H1 (cell line): Measurements from ENCODE around the gene TCF4. TPM values are rescaled to one million over a fixed set of nuclear protein-coding genes. Genes with fewer than 3 reads are reported as not detected.

Experiments used
- CTCF ChIA-PET: fragments of 300-600 bp; sonication (Branson Sonifier 250); formaldehyde crosslinking; loops from one replicate; lab custom pipeline; 2021; ENCODE audit not compliant: partially characterized antibody; lab: Charles Lee
- POLR2A ChIA-PET: fragments of 300-600 bp; sonication (Branson Sonifier 250); formaldehyde crosslinking; loops from one replicate; lab custom pipeline; 2021; ENCODE audit warnings: inconsistent platforms; ENCODE audit not compliant: partially characterized antibody; lab: Charles Lee
- DNase-seq, 2 experiments: peaks; one replicate each; pipeline versions ENCODE4 v3.0.0 to v3.0.0-alpha.2; 2010 to 2022; ENCODE audit warnings: low spot score in 2 of 2, low read depth in 1 of 2, mixed read lengths in 1 of 2
- FAIRE-seq: peaks from 2 replicates; lab custom pipeline; 2011; peaks lifted over from hg19 to GRCh38; lab: Jason Lieb, UNC
- H2AFZ ChIP-seq: 2 replicates; pipeline ENCODE4 v1.8.1; 2012; ENCODE audit warnings: low read length, inconsistent platforms
- H2AK5ac ChIP-seq: 2 replicates; pipeline ENCODE4 v1.6.1; 2013; ENCODE audit warnings: low read depth, low read length
- H2BK120ac ChIP-seq: replicated peaks from 2 replicates; pipeline ENCODE3; 2013; ENCODE audit warnings: low read depth, low read length, inconsistent platforms
- H2BK12ac ChIP-seq: 2 replicates; pipeline ENCODE4 v1.6.1; 2013; ENCODE audit warnings: low read depth, low read length
- H2BK15ac ChIP-seq: 2 replicates; pipeline ENCODE4 v1.6.1; 2013; ENCODE audit warnings: low read length
- H2BK20ac ChIP-seq: 2 replicates; pipeline ENCODE4 v1.6.1; 2013; ENCODE audit warnings: low read length
- H2BK5ac ChIP-seq: 2 replicates; pipeline ENCODE4 v1.6.1; 2013; ENCODE audit warnings: low read depth, low read length
- H3K14ac ChIP-seq: 2 replicates; pipeline ENCODE4 v1.6.1; 2013; ENCODE audit warnings: inconsistent platforms; ENCODE audit not compliant: insufficient read length
- H3K18ac ChIP-seq: 2 replicates; pipeline ENCODE4 v1.6.1; 2013; ENCODE audit warnings: low read length; ENCODE audit errors: extremely low read depth
- H3K23ac ChIP-seq: 2 replicates; pipeline ENCODE4 v1.6.1; 2013; ENCODE audit warnings: inconsistent platforms; ENCODE audit not compliant: insufficient read length
- H3K23me2 ChIP-seq: 2 replicates; pipeline ENCODE4 v1.6.1; 2013; ENCODE audit warnings: low read depth, low read length
- H3K27ac ChIP-seq: 2 replicates; pipeline ENCODE4 v1.6.1; 2011; ENCODE audit warnings: low read depth, low read length, inconsistent platforms
- H3K27me3 ChIP-seq, 4 experiments: replicated peaks in 1 of 4; 1 replicate in 1 of 4; 2 replicates in 3 of 4; pipeline versions ENCODE4 v1.6.1 to v1.8.1; 2011 to 2013; ENCODE audit warnings: low read length in 3 of 4, mild to moderate bottlenecking in 3 of 4, inconsistent platforms in 2 of 4, mixed read lengths in 2 of 4, moderate library complexity in 1 of 4; ENCODE audit not compliant: control insufficient read depth in 3 of 4, insufficient read depth in 3 of 4; ENCODE audit errors: extremely low read depth in 1 of 4
- H3K36me3 ChIP-seq, 4 experiments: 2 replicates each; pipeline versions ENCODE4 v1.6.1 to v1.8.1; 2011 to 2013; ENCODE audit warnings: mild to moderate bottlenecking in 4 of 4, low read length in 3 of 4, moderate library complexity in 2 of 4, control low read depth in 1 of 4, inconsistent platforms in 1 of 4; ENCODE audit not compliant: insufficient read depth in 4 of 4, control insufficient read depth in 2 of 4
- H3K4ac ChIP-seq: replicated peaks from 2 replicates; pipeline ENCODE3; 2013; ENCODE audit warnings: low read length, low read depth, mixed read lengths, inconsistent platforms; ENCODE audit not compliant: insufficient read length
- H3K4me1 ChIP-seq, 4 experiments: replicated peaks in 1 of 4; 1 replicate in 1 of 4; 2 replicates in 3 of 4; pipeline versions ENCODE4 v1.6.1 to v1.8.1; 2011 to 2013; ENCODE audit warnings: low read length in 3 of 4, inconsistent platforms in 2 of 4, mixed read lengths in 1 of 4; ENCODE audit not compliant: insufficient read depth in 4 of 4, control insufficient read depth in 3 of 4
- H3K4me2 ChIP-seq, 2 experiments: 2 replicates each; pipeline versions ENCODE4 v1.6.1 to v1.8.1; 2011 to 2013; ENCODE audit warnings: low read depth in 2 of 2, low read length in 2 of 2, control low read depth in 1 of 2, inconsistent platforms in 1 of 2, mild to moderate bottlenecking in 1 of 2; ENCODE audit not compliant: insufficient read depth in 1 of 2
- H3K4me3 ChIP-seq, 4 experiments: fragments of 200-600, 300-600 bp in 1 of 4; sonication (generic), shearing (Covaris generic), sonication (Bioruptor Twin) in 1 of 4; 2 replicates each; pipeline versions ENCODE4 v1.5.1 to v1.8.1; 2011 to 2016; ENCODE audit warnings: low read length in 4 of 4, low read depth in 3 of 4, control low read depth in 2 of 4, inconsistent platforms in 2 of 4, mild to moderate bottlenecking in 2 of 4, mixed read lengths in 1 of 4, moderate library complexity in 1 of 4; ENCODE audit not compliant: insufficient read depth in 2 of 4; ENCODE audit errors: extremely low read depth in 1 of 4
- H3K56ac ChIP-seq: replicated peaks from 2 replicates; pipeline ENCODE3; 2013; ENCODE audit warnings: low read depth, mild to moderate bottlenecking, mixed read lengths, low read length, inconsistent platforms; ENCODE audit not compliant: insufficient read length
- H3K79me1 ChIP-seq: 2 replicates; pipeline ENCODE4 v1.6.1; 2013; ENCODE audit warnings: low read depth, low read length, control low read depth
- H3K79me2 ChIP-seq, 2 experiments: 2 replicates each; pipeline versions ENCODE4 v1.6.1 to v1.8.1; 2012 to 2013; ENCODE audit warnings: low read length in 2 of 2, mild to moderate bottlenecking in 2 of 2, inconsistent platforms in 1 of 2; ENCODE audit not compliant: insufficient read depth in 2 of 2, control insufficient read depth in 1 of 2
- H3K9ac ChIP-seq, 4 experiments: replicated peaks in 1 of 4; 1 replicate in 1 of 4; 2 replicates in 3 of 4; pipeline versions ENCODE4 v1.6.1 to v1.8.1; 2011 to 2013; ENCODE audit warnings: low read depth in 3 of 4, low read length in 3 of 4, control low read depth in 2 of 4, mild to moderate bottlenecking in 2 of 4, moderate library complexity in 2 of 4, inconsistent platforms in 1 of 4; ENCODE audit errors: extremely low read depth in 1 of 4
- H3K9me3 ChIP-seq, 2 experiments: 2 replicates each; pipeline versions ENCODE4 v1.6.1 to v1.8.1; 2012 to 2013; ENCODE audit warnings: mild to moderate bottlenecking in 2 of 2, moderate library complexity in 2 of 2, control low read depth in 1 of 2, inconsistent platforms in 1 of 2, low read depth in 1 of 2, low read length in 1 of 2, mixed read lengths in 1 of 2; ENCODE audit not compliant: insufficient read depth in 2 of 2
- H4K20me1 ChIP-seq, 2 experiments: replicated peaks in 1 of 2; 2 replicates each; pipeline versions ENCODE3 to v1.8.1; 2011 to 2013; ENCODE audit warnings: inconsistent platforms in 2 of 2, low read length in 2 of 2, mild to moderate bottlenecking in 1 of 2; ENCODE audit not compliant: insufficient read depth in 2 of 2, control insufficient read depth in 1 of 2
- H4K5ac ChIP-seq: 2 replicates; pipeline ENCODE4 v1.6.1; 2013; ENCODE audit warnings: low read length, low read depth, mixed read lengths, inconsistent platforms; ENCODE audit not compliant: insufficient read length
- H4K8ac ChIP-seq: 2 replicates; pipeline ENCODE4 v1.8.0; 2013; ENCODE audit warnings: mild to moderate bottlenecking, moderate library complexity, low read length, inconsistent platforms; ENCODE audit not compliant: insufficient read depth; ENCODE audit errors: extremely low read depth
- H4K91ac ChIP-seq: replicated peaks from 2 replicates; pipeline ENCODE3; 2013; ENCODE audit warnings: low read length, mixed read lengths, inconsistent platforms; ENCODE audit not compliant: insufficient read length
- KDM1A ChIP-seq: fragments of 200-600, 300-600 bp; sonication (generic); IDR thresholded peaks from 2 replicates; pipeline ENCODE4 v1.7.1; 2016; ENCODE audit warnings: mild to moderate bottlenecking, low read length, borderline replicate concordance
- SP4 ChIP-seq: IDR thresholded peaks from 2 replicates; pipeline ENCODE4 v1.6.1; 2012; ENCODE audit warnings: low read length, inconsistent platforms
- WGBS, 2 experiments: shearing (Covaris generic) in 1 of 2; methylation state at CpG; one replicate each; pipeline versions ENCODE4 v1.1.6 to v1.1.7; 2013 to 2015; ENCODE audit warnings: low lambda C conversion rate in 2 of 2, mixed read lengths in 2 of 2, inconsistent platforms in 1 of 2, low coverage in 1 of 2, missing lambda C conversion rate in 1 of 2; ENCODE audit not compliant: insufficient replicate concordance in 2 of 2, insufficient coverage in 1 of 2, insufficient read length in 1 of 2; ENCODE audit errors: extremely low coverage in 1 of 2, missing lambda C conversion rate in 1 of 2; 5-methylcytosine and 5-hydroxymethylcytosine counted together
- polyA plus RNA-seq, 7 experiments: library from polyadenylated mRNA; depleted of rRNA in 3 of 7; stranded (reverse) in 5 of 7; unstranded in 2 of 7; fragments of >200 nt in 5 of 7; fragments of 200-250 nt in 2 of 7; gene quantifications; 1 replicate in 5 of 7; 2 replicates in 1 of 7; 4 replicates in 1 of 7; pipeline versions ENCODE4 v1.2.1 to v1.2.3, GENCODE V29; 2011 to 2013; ENCODE audit warnings: missing spikeins in 2 of 7, mixed read lengths in 2 of 7
- total RNA-seq: library from RNA; stranded (reverse); fragmentation: NEBNext Ultra II Directional; extraction: Animal tissue kit (Norgen Biotek cat#: 25700); gene quantifications from 2 replicates; pipeline ENCODE4 v1.2.1, GENCODE V29; 2021

The TCF4 gene
- total and polyA plus RNA-seq, 2 of the 8 experiments (the other 6 are each of a cell fraction or from before 2014, with no cell fraction given): 59.3 to 118 TPM

GRCh38 chr18:55262021-55262560, 325.9 kb downstream of the TCF4 start:
- Histone ChIP-seq H3K9me3 (no peaks in the 10 kb centered on the region), H2AK5ac (no peak overlapping the region), H3K18ac (no peak overlapping the region), H2BK15ac (no peak overlapping the region), H4K91ac (no peak overlapping the region), H3K4ac (no peak overlapping the region), H3K27ac (no peak overlapping the region), H2BK120ac (no peak overlapping the region), H2AFZ (no peak overlapping the region), H2BK20ac (no peak overlapping the region), H3K23ac (no peak overlapping the region), H3K36me3 (peaks cover 2 to 38% (median 16%) of the 10 kb centered on the region in 4 experiments; a peak in 5 of 8 replicates), H3K56ac (no peak overlapping the region), H3K4me1 (peaks cover 0 to 7% (median 5%) of the 10 kb centered on the region in 4 experiments; a peak in 4 of 7 replicates), H4K5ac (no peak overlapping the region), H4K20me1 (no peaks in the 10 kb centered on the region), H3K14ac (no peak overlapping the region), H3K79me2 (no peaks in the 10 kb centered on the region), H3K23me2 (no peaks in the 10 kb centered on the region), H3K27me3 (no peaks in the 10 kb centered on the region), H3K9ac (no peak overlapping the region), H2BK12ac (no peak overlapping the region), H2BK5ac (no peak overlapping the region), H4K8ac (no peak overlapping the region), H3K4me2 (no peak overlapping the region), H3K79me1 (no peaks in the 10 kb centered on the region), H3K4me3 (no peak overlapping the region)
- POLR2A ChIA-PET: no interaction called here
- CTCF ChIA-PET: interaction anchor here (1.2 to 3.6 kb wide), 3 partner anchors 11 to 28 kb away, joined by 3 to 16 read pairs (median 7); no protein-coding TSS in a partner anchor
- DNase-seq (no peak), FAIRE-seq (no peak)
- WGBS, 2 experiments: 75% methylated on average over 1 of the region's 1 CpG; no CpG with 5 or more reads in 1 of the 2 experiments
- no peak for TF ChIP-seq SP4
- no peak for TF ChIP-seq KDM1A
